ENCODE data around the gene SEC14L5. TPM values are rescaled to one million over a fixed set of nuclear protein-coding genes. Genes with fewer than 3 reads are reported as not detected.

SEC14L5 gene
- total and polyA plus RNA-seq, 2 of the 4 experiments (the other 2 are of a cell fraction), result 0.07 TPM; not detected in 1

GRCh38 chr16:5031601-5032000 lies 73.5 kb downstream of the SEC14L5 start:
- no peak overlapping the region for H3K4me2 ChIP-seq (ENCODE audit: low read depth, low read length)
- ChIA-PET CTCF (no interaction called here), POLR2A (ENCODE audit: unreplicated experiment) (interaction anchor here (0.6 kb wide), 1 partner anchor 8 kb away, joined by 6 read pairs; no protein-coding TSS in a partner anchor)
- H2AFZ ChIP-seq (replicated peaks; ENCODE audit: low read length, poor library complexity), result no peak overlapping the region
- no peak overlapping the region for H4K5ac ChIP-seq (ENCODE audit: low read depth, low read length)
- no peak overlapping the region for H3K18ac ChIP-seq (ENCODE audit: low read depth, low read length)
- dilution Hi-C loops (cut with HindIII; ENCODE audit: low sequenced_read_pairs, unreplicated experiment) (no loop called here), intact Hi-C loops (cut with micrococcal nuclease) (loop anchor here (5.0 kb wide), 1 partner anchor 184 kb away; the partner anchor contains the start of genes GLYR1 and UBN1), in situ Hi-C loops (cut with MboI; ENCODE audit: low sequenced_read_pairs) (no loop called here)
- H3K56ac ChIP-seq (ENCODE audit: extremely low read depth, insufficient read depth, low read length), result no peak overlapping the region
- H3K27me3 ChIP-seq (ENCODE audit: control insufficient read depth, insufficient read depth, low read length), result no peaks in the 10 kb centered on the region
- H2AK5ac ChIP-seq (ENCODE audit: low read depth, low read length), result no peak overlapping the region
- H3K9me1 ChIP-seq (ENCODE audit: insufficient read depth, low read length), result peaks cover 8% of the 10 kb centered on the region
- no peak overlapping the region for H3K4ac ChIP-seq (ENCODE audit: low read depth, low read length)
- no peak overlapping the region for H2BK120ac ChIP-seq (ENCODE audit: low read depth, low read length)
- no peak for ATAC-seq (ENCODE audit: low read depth)
- H3K27ac ChIP-seq (ENCODE audit: insufficient read depth, low read length), result no peak overlapping the region
- H2BK15ac ChIP-seq (ENCODE audit: low read depth, low read length), result no peak overlapping the region
- H2AK9ac ChIP-seq (replicated peaks; ENCODE audit: low read depth, low read length, poor library complexity), result no peak overlapping the region
- peaks cover 3% of the 10 kb centered on the region; the same call in 1 of the 2 replicates for H3K4me1 ChIP-seq (ENCODE audit: control insufficient read depth, insufficient read depth, low read length)
- no peaks in the 10 kb centered on the region for H4K20me1 ChIP-seq (ENCODE audit: insufficient read depth, low read length)
- H3K9me3 ChIP-seq (ENCODE audit: control insufficient read depth, insufficient read depth, low read length), result no peaks in the 10 kb centered on the region
- H4K91ac ChIP-seq (ENCODE audit: insufficient read depth, low read depth, low read length), result no peak overlapping the region
- H3K9ac ChIP-seq (ENCODE audit: low read depth, low read length), result no peak overlapping the region
- no peak overlapping the region for H3K4me3 ChIP-seq (ENCODE audit: insufficient read depth, low read depth, low read length)
- H2BK5ac ChIP-seq (ENCODE audit: low read depth, low read length, poor library complexity, severe bottlenecking), result no peak overlapping the region
- no peak for DNase-seq
- no peak overlapping the region for H3K14ac ChIP-seq (replicated peaks; ENCODE audit: low read depth, low read length)
- H2BK20ac ChIP-seq (ENCODE audit: low read depth, low read length), result no peak overlapping the region
- 78% methylated on average over 7 of the region's 7 CpGs; no CpG with 5 or more reads in 1 of the 2 experiments for WGBS, 2 experiments (ENCODE audit: extremely low coverage in 2 of 2, insufficient read length in 1 of 2)
- TF ChIP-seq SMC3 (IDR thresholded peaks at IDR 0.05; ENCODE audit: low read depth, low read length) (no peak), RAD21 (IDR thresholded peaks at IDR 0.05; ENCODE audit: low read length) (no peak), CTCF (conservative IDR thresholded peaks at IDR 0.05; ENCODE audit: low read depth, low read length) (no peak), USF2 (IDR thresholded peaks at IDR 0.05; ENCODE audit: low read depth, low read length) (no peak), CEBPB (IDR thresholded peaks at IDR 0.05; ENCODE audit: low read depth, low read length) (no peak), RCOR1 (IDR thresholded peaks at IDR 0.05; ENCODE audit: insufficient replicate concordance, low read length) (no peak), ELK1 (IDR thresholded peaks at IDR 0.05; ENCODE audit: borderline replicate concordance, low read depth, low read length) (no peak), CHD1 (IDR thresholded peaks at IDR 0.05; ENCODE audit: low read depth, low read length) (no peak), MAFK (IDR thresholded peaks at IDR 0.05; ENCODE audit: low read depth, low read length) (no peak), NFE2L2 (IDR thresholded peaks at IDR 0.05; ENCODE audit: low read depth, low read length) (no peak), MXI1 (IDR thresholded peaks at IDR 0.05; ENCODE audit: borderline replicate concordance, low read depth, low read length) (no peak)
- H3K36me3 ChIP-seq (ENCODE audit: control insufficient read depth, insufficient read depth, low read length), result 0 out of 2 replicates have a peak, but pooled peaks cover 1% of the 10 kb centered on the region
- BruUV-seq (replicated peaks), result no TSS peak
- H4K8ac ChIP-seq (ENCODE audit: low read depth in 2 of 2, low read length in 2 of 2), result no peak overlapping the region
- H3K23ac ChIP-seq (ENCODE audit: low read depth, low read length), result no peak overlapping the region
- H3K79me1 ChIP-seq (ENCODE audit: low read depth in 1 of 2, low read length in 2 of 2), result peaks cover 3 to 13% of the 10 kb centered on the region in 2 experiments; a peak in 2 of 4 replicates
